Kidney (tissue), 14 donors: ENCODE results near the gene DOC2B. TPM values are rescaled to one million over a fixed set of nuclear protein-coding genes. Genes with fewer than 3 reads are reported as not detected.

ENCODE experiments used
- DNase-seq, 5 donors: peaks; one replicate each; pipeline ENCODE4 v3.0.0-alpha.2; 2013 to 2020
- FAIRE-seq: peaks from 2 replicates; lab custom pipeline; 2012; peaks lifted over from hg19 to GRCh38; lab: Jason Lieb, UNC
- H3K27ac ChIP-seq, 2 donors: one replicate each; pipeline ENCODE4 v1.7.0; 2013; ENCODE audit warnings: low read depth in 2 of 2, low read length in 2 of 2, inconsistent platforms in 1 of 2
- H3K27me3 ChIP-seq: one replicate; pipeline ENCODE4 v1.7.1; 2013; ENCODE audit warnings: low read length, inconsistent platforms; ENCODE audit not compliant: control insufficient read depth, insufficient read depth
- H3K36me3 ChIP-seq, 3 donors: one replicate each; pipeline versions ENCODE4 v1.7.0 to v1.7.1; 2013; ENCODE audit warnings: low read length in 3 of 3, control low read depth in 1 of 3, inconsistent platforms in 1 of 3; ENCODE audit not compliant: insufficient read depth in 3 of 3, control insufficient read depth in 2 of 3
- H3K4me1 ChIP-seq, 3 donors: one replicate each; pipeline versions ENCODE4 v1.7.0 to v1.7.1; 2013; ENCODE audit warnings: low read length in 3 of 3, inconsistent platforms in 1 of 3, low read depth in 1 of 3; ENCODE audit not compliant: control insufficient read depth in 2 of 3, insufficient read depth in 2 of 3
- H3K4me3 ChIP-seq, 3 donors: one replicate each; pipeline versions ENCODE4 v1.7.0 to v1.8.1; 2013; ENCODE audit warnings: low read length in 3 of 3, control low read depth in 1 of 3, inconsistent platforms in 1 of 3
- H3K9ac ChIP-seq, 3 donors: one replicate each; pipeline versions ENCODE4 v1.7.0 to v1.7.1; 2013; ENCODE audit warnings: low read length in 3 of 3, control low read depth in 1 of 3, inconsistent platforms in 1 of 3
- H3K9me3 ChIP-seq, 3 donors: one replicate each; pipeline versions ENCODE4 v1.7.0 to v1.7.1; 2013; ENCODE audit warnings: low read length in 3 of 3, control low read depth in 1 of 3, inconsistent platforms in 1 of 3; ENCODE audit not compliant: control insufficient read depth in 2 of 3, insufficient read depth in 1 of 3
- intact Hi-C: fragments of 100-400 bp; cut with DNase I; formaldehyde crosslinking; loops from one replicate; pipeline ENCODE4 v1.11.1; 2022
- polyA plus RNA-seq: library from polyadenylated mRNA; stranded (reverse); fragments of 350-450 nt; fragmentation: Illumina TruSeq; extraction: RNeasy Lipid Tissue Mini Kit (QIAGEN cat#74804); gene quantifications from one replicate; pipeline ENCODE4 v1.2.3, GENCODE V29; 2014; ENCODE audit warnings: low read depth, low replicate concordance; ENCODE audit not compliant: insufficient read depth
- total RNA-seq: library from RNA; stranded (reverse); fragmentation: NEBNext Ultra II Directional; extraction: Animal tissue kit (Norgen Biotek cat#: 25700); gene quantifications from one replicate; pipeline ENCODE4 v1.2.1, GENCODE V29; 2021
- TF ChIP-seq, protein P1 (sequence below): IDR thresholded peaks from 3 replicates; pipeline ENCODE4 v1.5.1; 2012; ENCODE audit warnings: mild to moderate bottlenecking, moderate library complexity, borderline replicate concordance; ENCODE audit not compliant: insufficient read depth; ENCODE audit errors: extremely low read depth
- donor health status: control.
- donor health status: control.
- donor health status: control.
- donor health status: control.
- donor health status: control.
- donor health status: DM: yes; HTN: yes; CAD: no.
- donor health status: Normal renal cell carcinoma (clear cell type).

The DOC2B gene
- total and polyA plus RNA-seq, 2 donors from 2014 or later, result 4.2 to 21.6 TPM

GRCh38 chr17:197352-197751 lies 15.9 kb upstream of the DOC2B start:
- Histone ChIP-seq H3K9me3 (no peaks in the 10 kb centered on the region), H3K27me3 (no peaks in the 10 kb centered on the region), H3K4me3 (no peak overlapping the region), H3K9ac (no peak overlapping the region), H3K36me3 (no peaks in the 10 kb centered on the region), H3K4me1 (peaks cover 0 to 12% (median 3%) of the 10 kb centered on the region in 3 donors), H3K27ac (no peak overlapping the region)
- DNase-seq, result no peak
- FAIRE-seq, result no peak
- intact Hi-C loops, result no loop called here
- TF ChIP-seq, protein P1, sequence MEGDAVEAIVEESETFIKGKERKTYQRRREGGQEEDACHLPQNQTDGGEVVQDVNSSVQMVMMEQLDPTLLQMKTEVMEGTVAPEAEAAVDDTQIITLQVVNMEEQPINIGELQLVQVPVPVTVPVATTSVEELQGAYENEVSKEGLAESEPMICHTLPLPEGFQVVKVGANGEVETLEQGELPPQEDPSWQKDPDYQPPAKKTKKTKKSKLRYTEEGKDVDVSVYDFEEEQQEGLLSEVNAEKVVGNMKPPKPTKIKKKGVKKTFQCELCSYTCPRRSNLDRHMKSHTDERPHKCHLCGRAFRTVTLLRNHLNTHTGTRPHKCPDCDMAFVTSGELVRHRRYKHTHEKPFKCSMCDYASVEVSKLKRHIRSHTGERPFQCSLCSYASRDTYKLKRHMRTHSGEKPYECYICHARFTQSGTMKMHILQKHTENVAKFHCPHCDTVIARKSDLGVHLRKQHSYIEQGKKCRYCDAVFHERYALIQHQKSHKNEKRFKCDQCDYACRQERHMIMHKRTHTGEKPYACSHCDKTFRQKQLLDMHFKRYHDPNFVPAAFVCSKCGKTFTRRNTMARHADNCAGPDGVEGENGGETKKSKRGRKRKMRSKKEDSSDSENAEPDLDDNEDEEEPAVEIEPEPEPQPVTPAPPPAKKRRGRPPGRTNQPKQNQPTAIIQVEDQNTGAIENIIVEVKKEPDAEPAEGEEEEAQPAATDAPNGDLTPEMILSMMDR, result no peak

DNA sequence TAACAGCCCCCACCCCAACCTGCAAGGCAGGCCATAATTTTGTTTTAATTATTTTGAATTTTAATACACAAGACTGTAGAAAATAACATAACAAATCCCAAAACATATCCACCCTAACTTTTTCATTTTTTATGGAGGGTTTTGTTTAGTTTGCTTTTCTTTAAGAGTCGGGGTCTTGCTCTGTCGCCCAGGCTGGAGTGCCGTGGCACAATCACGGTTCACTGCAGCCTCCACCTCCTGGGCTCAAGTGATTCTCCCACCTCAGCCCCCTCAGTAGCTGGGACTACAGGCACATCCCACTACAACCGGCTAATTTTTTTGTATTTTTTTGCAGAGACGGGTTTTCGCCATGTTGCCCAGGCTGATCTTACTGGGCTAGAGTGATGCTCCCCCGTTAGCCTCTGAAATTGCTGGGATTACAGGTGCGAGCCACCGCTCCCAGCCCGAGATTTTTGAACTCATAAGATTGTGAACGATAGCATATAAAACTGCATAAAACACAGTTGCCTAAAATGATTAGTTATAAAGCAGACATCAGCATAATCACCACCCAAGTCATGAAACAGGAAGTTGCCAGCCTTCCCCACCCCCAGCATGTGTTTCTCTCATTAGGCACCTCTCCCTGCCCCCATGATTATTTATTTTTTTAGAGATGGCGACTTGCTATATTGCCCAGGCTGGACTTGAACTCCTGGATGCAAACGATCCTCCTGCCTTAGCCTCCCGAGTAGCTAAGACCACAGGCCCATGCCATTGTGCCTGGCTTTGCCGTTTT lies 13.6 kb upstream of the DOC2B start:
- peaks cover 0 to 6% (median 0%) of the 10 kb centered on the region in 3 donors for H3K4me1 ChIP-seq
- no peak overlapping the region for H3K9ac ChIP-seq
- H3K27me3 ChIP-seq, result no peaks in the 10 kb centered on the region
- intact Hi-C loops, result no loop called here
- no peaks in the 10 kb centered on the region for H3K36me3 ChIP-seq
- FAIRE-seq (no peak), DNase-seq (peak in 3 of 5 donors; percentile 39 to 56 (median 45))
- H3K9me3 ChIP-seq, result no peaks in the 10 kb centered on the region
- no peak overlapping the region for H3K4me3 ChIP-seq
- no peak overlapping the region for H3K27ac ChIP-seq
- TF ChIP-seq, protein P1, result no peak

- no peaks in the 10 kb centered on the region for H3K27me3 ChIP-seq
- DNase-seq (peak in 4 of 5 donors; percentile 89 to 93 (median 92)), FAIRE-seq (no peak)
- H3K4me3 ChIP-seq, result no peak overlapping the region
- no peaks in the 10 kb centered on the region for H3K36me3 ChIP-seq
- no peak overlapping the region for H3K9ac ChIP-seq
- no peaks in the 10 kb centered on the region for H3K9me3 ChIP-seq
- intact Hi-C loops, result no loop called here
- H3K4me1 ChIP-seq, result no peaks in the 10 kb centered on the region
- no peak overlapping the region for H3K27ac ChIP-seq
- TF ChIP-seq, protein P1, result no peak
These were observed 12.7 kb upstream of the DOC2B start for GRCh38 chr17:193841-194806.
